ENCODE data around the gene C1orf21. TPM values are rescaled to one million over a fixed set of nuclear protein-coding genes. Genes with fewer than 3 reads are reported as not detected.

C1orf21 gene
- total and polyA plus RNA-seq, 2 donors (not counting 1 experiment from before 2014, with no cell fraction given), result under 0.01 to 0.32 TPM

DNA sequence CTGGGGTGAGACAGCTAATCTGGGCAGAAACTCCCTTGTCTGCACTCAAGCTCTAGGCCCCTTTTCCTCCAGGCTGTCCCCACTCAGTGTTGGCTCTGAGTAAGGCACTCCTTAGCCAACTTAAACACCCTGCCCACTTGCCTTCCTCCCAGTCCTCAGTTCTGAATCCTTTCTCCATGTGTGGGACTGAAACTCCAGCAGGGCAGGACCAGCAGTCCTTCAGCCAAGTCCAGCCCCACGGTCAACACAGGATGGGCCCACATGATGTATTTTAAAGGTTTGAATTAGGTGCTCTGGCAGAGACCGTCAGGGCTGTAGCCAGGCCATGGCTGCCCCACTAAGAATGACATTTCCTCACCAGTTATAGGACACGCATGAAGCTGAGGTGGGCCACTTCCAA is 260.0 kb downstream of the C1orf21 start:
- H4K20me1 ChIP-seq (ENCODE audit: control insufficient read depth, insufficient read depth, low read length, poor library complexity, severe bottlenecking), result no peaks in the 10 kb centered on the region
- no peak overlapping the region for H2AFZ ChIP-seq (ENCODE audit: insufficient read depth, low read depth, low read length, poor library complexity, severe bottlenecking)
- H3K27me3 Mint-ChIP-seq, result peaks cover 29% of the 10 kb centered on the region
- 100% methylated on average over 3 of the region's 3 CpGs for WGBS (ENCODE audit: insufficient coverage)
- H3K36me3 ChIP-seq (replicated peaks in 1 of 2; ENCODE audit: control extremely low read depth in 1 of 2, control insufficient read depth in 1 of 2, extremely low read depth in 1 of 2, insufficient read depth in 2 of 2, low read length in 1 of 2), result no peaks in the 10 kb centered on the region
- H3K4me3 Mint-ChIP-seq, result no peak overlapping the region
- H3K4me2 ChIP-seq (replicated peaks; ENCODE audit: low read depth, low read length, poor library complexity, severe bottlenecking), result no peak overlapping the region
- H3K79me2 ChIP-seq (ENCODE audit: control insufficient read depth, insufficient read depth, low read length), result no peaks in the 10 kb centered on the region
- CTCF ChIA-PET, result no interaction called here
- H3K9me3 Mint-ChIP-seq (ENCODE audit: insufficient read depth), result peaks cover 3% of the 10 kb centered on the region
- ATAC-seq (ENCODE audit: low read depth), result no peak
- intact Hi-C loops (cut with micrococcal nuclease), result no loop called here
- TF ChIP-seq, protein P1, sequence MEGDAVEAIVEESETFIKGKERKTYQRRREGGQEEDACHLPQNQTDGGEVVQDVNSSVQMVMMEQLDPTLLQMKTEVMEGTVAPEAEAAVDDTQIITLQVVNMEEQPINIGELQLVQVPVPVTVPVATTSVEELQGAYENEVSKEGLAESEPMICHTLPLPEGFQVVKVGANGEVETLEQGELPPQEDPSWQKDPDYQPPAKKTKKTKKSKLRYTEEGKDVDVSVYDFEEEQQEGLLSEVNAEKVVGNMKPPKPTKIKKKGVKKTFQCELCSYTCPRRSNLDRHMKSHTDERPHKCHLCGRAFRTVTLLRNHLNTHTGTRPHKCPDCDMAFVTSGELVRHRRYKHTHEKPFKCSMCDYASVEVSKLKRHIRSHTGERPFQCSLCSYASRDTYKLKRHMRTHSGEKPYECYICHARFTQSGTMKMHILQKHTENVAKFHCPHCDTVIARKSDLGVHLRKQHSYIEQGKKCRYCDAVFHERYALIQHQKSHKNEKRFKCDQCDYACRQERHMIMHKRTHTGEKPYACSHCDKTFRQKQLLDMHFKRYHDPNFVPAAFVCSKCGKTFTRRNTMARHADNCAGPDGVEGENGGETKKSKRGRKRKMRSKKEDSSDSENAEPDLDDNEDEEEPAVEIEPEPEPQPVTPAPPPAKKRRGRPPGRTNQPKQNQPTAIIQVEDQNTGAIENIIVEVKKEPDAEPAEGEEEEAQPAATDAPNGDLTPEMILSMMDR (IDR thresholded peaks at IDR 0.05), result no peak
- TF ChIP-seq EZH2 (IDR thresholded peaks at IDR 0.05; ENCODE audit: borderline replicate concordance, insufficient read depth, low read depth, low read length, poor library complexity, severe bottlenecking), result no peak
- H3K27me3 ChIP-seq (replicated peaks in 1 of 4; ENCODE audit: control extremely low read depth in 1 of 4, control insufficient read depth in 3 of 4, insufficient read depth in 4 of 4, low read length in 3 of 4), result peaks cover 0 to 6% (median 0%) of the 10 kb centered on the region in 4 experiments
- no peak overlapping the region for H3K27ac Mint-ChIP-seq
- no peaks in the 10 kb centered on the region for H3K9me3 ChIP-seq (ENCODE audit: control extremely low read depth in 1 of 3, control insufficient read depth in 2 of 3, insufficient read depth in 1 of 3, low read length in 2 of 3)
- H3K27ac ChIP-seq (ENCODE audit: low read length in 2 of 2), result no peak overlapping the region
- POLR2A ChIA-PET, result no interaction called here
- H3K4me3 ChIP-seq (ENCODE audit: control extremely low read depth in 1 of 5, extremely low read depth in 1 of 5, insufficient read depth in 1 of 5, low read depth in 2 of 5, low read length in 4 of 5), result no peak overlapping the region
- H3K4me1 ChIP-seq (ENCODE audit: control insufficient read depth in 2 of 2, insufficient read depth in 2 of 2, low read length in 2 of 2), result no peaks in the 10 kb centered on the region
- DNase-seq, result no peak
- no peaks in the 10 kb centered on the region for H3K4me1 Mint-ChIP-seq
- no peak overlapping the region for H3K9ac ChIP-seq (ENCODE audit: low read length)

- intact Hi-C loops (cut with micrococcal nuclease), result no loop called here
- Histone ChIP-seq H3K27ac (ENCODE audit: low read length in 2 of 2) (no peak overlapping the region), H3K4me3 (ENCODE audit: control extremely low read depth in 1 of 5, extremely low read depth in 1 of 5, insufficient read depth in 1 of 5, low read depth in 2 of 5, low read length in 4 of 5) (no peak overlapping the region), H3K9ac (ENCODE audit: low read length) (no peak overlapping the region), H4K20me1 (ENCODE audit: control insufficient read depth, insufficient read depth, low read length, poor library complexity, severe bottlenecking) (no peaks in the 10 kb centered on the region), H3K4me2 (replicated peaks; ENCODE audit: low read depth, low read length, poor library complexity, severe bottlenecking) (no peak overlapping the region), H3K36me3 (replicated peaks in 1 of 2; ENCODE audit: control extremely low read depth in 1 of 2, control insufficient read depth in 1 of 2, extremely low read depth in 1 of 2, insufficient read depth in 2 of 2, low read length in 1 of 2) (no peaks in the 10 kb centered on the region), H3K4me1 (ENCODE audit: control insufficient read depth in 2 of 2, insufficient read depth in 2 of 2, low read length in 2 of 2) (no peaks in the 10 kb centered on the region), H2AFZ (ENCODE audit: insufficient read depth, low read depth, low read length, poor library complexity, severe bottlenecking) (no peak overlapping the region), H3K9me3 (ENCODE audit: control extremely low read depth in 1 of 3, control insufficient read depth in 2 of 3, insufficient read depth in 1 of 3, low read length in 2 of 3) (no peaks in the 10 kb centered on the region), H3K27me3 (replicated peaks in 1 of 4; ENCODE audit: control extremely low read depth in 1 of 4, control insufficient read depth in 3 of 4, insufficient read depth in 4 of 4, low read length in 3 of 4) (peaks cover 0 to 6% (median 0%) of the 10 kb centered on the region in 4 experiments), H3K79me2 (ENCODE audit: control insufficient read depth, insufficient read depth, low read length) (no peaks in the 10 kb centered on the region)
- ATAC-seq (ENCODE audit: low read depth) (no peak), DNase-seq (no peak)
- no peak for TF ChIP-seq EZH2 (IDR thresholded peaks at IDR 0.05; ENCODE audit: borderline replicate concordance, insufficient read depth, low read depth, low read length, poor library complexity, severe bottlenecking)
- TF ChIP-seq, protein P1 (IDR thresholded peaks at IDR 0.05), result no peak
- H3K27ac Mint-ChIP-seq, result no peak overlapping the region
- H3K4me1 Mint-ChIP-seq, result no peaks in the 10 kb centered on the region
- no peak overlapping the region for H3K4me3 Mint-ChIP-seq
- peaks cover 24% of the 10 kb centered on the region for H3K27me3 Mint-ChIP-seq
- peaks cover 3% of the 10 kb centered on the region for H3K9me3 Mint-ChIP-seq (ENCODE audit: insufficient read depth)
- ChIA-PET CTCF (no interaction called here), POLR2A (no interaction called here)
- WGBS (ENCODE audit: insufficient coverage), result 96% methylated on average over 4 of the region's 4 CpGs
Measured at GRCh38 chr1:184647471-184647870, 260.6 kb downstream of the C1orf21 start.
